Putamen (tissue), 1 donor: ENCODE data around the gene OSBPL5.

Experiments
- DNase-seq: peaks from one replicate; pipeline ENCODE4 v3.0.0-alpha.2; 2016; ENCODE audit warnings: low spot score

The OSBPL5 gene

DNA sequence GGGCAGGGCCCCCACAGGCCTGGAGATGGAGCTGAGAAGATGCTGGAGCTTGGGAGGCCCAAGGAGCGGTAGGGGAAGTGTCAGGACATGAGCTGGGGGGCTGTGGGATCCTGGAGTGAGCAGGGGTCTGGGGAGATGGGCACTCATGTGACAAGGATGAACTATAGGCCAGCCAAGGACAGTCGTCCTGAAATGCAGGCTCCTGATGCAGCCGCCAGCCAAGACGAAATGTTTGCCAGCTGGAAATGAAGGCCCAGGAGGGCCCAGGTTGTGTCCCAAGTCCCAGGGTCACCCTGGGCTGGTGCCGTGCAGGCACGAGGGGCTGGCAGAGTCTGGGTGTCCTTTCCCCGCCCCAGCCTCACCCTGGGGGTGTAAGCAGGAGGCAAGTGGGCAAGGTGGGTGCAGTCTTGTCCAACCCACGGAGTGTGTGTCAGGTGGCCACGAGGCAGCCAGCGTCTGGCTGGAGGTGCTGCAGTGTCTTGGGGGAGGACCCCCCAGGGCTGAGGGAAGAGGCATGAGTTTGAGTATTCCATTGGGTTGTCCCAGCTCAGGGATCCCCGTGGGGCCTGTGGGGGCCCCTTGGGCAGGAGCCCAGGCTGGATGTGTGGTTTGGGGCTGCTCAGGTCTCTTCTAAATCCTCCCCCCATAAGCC lies 32.1 kb upstream of the OSBPL5 start:
- DNase-seq = no peak

DNA sequence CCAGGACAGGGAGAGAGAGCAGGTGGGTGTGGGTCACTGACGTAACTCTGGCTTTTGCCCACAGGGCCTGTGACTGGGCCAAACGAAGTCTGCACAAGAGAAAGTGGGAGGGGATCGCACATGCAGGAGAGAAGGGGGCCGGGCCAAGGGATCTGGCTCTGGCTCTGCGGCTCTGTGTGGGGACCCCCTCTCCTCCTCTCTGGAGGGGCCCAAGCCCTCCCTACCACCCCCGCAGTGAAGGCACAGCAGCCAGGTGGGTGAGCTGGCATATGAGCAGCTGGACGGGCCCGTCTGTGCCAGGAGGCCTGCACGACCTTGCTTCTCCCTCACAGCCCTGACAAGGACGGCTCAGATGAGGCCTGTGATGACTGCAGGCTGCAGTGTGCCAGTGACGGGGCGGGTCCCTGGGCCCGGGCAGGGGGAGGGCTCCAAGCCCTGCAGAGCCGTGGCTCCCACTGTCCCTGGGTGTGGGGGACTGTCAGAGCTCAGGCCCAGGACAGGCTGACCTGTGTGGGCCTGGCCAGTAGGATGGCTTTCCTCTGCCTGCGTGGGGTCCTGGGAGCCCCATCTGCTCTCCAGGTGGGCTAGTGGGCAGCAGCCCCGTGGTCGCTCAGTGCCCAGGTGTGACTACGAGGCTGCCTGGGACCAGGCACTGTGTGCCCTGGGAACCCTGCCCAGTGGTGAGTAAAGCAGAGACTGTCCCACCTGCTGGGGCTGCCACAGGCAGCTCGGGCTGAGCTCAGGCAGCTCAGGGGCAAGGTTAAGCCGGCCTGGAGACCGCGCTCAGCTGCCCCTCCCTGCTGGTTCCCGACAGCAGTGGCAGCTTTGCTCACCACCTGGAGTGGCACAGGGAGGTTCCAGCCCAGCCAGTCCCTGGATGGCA lies 31.3 kb upstream of the OSBPL5 start:
- DNase-seq = no peak

- DNase-seq = no peak
Measured at GRCh38 chr11:3195251-3196160, 30.4 kb upstream of the OSBPL5 start.

DNA sequence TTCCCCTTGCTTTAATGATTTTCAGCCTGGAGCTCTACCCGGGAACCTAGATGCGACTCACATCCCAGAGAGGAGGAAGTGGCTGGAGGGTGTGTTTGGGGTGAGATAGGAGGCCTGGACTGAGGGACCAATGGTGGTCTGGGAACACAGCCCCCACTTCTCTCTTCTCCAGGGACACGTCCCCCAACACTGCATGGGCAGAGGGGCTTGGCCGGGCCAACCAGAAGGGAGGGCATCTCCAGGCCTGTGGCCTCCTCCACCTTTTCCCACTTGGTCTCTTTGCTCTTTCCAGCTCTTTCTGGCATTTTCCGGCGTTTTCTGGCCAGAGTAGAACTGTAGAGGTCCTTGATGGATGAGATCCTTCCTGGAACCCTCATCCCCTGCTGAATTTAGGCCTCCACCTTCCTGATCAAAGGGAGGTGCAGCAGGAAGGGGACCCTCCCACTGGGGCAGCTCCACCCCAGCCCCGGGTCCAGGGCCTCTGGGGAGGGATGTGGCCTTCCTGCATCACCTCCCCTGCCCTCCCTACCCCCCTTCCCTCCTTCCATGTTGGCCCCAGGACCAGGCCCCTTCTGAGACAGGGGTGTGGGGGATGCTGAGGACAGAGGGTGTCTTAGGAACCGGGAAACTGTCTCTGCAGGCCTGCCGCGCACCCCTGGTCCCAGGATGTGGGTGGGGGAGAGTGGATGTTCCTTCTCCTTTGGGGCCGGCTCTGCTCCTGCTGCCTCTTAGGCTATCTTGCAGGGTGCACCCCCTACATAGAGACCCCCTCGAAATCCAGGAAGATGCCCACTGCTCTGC lies 29.1 kb upstream of the OSBPL5 start:
- no peak for DNase-seq

- no peak for DNase-seq
Measured at GRCh38 chr11:3193373-3194015, 28.4 kb upstream of the OSBPL5 start.

DNA sequence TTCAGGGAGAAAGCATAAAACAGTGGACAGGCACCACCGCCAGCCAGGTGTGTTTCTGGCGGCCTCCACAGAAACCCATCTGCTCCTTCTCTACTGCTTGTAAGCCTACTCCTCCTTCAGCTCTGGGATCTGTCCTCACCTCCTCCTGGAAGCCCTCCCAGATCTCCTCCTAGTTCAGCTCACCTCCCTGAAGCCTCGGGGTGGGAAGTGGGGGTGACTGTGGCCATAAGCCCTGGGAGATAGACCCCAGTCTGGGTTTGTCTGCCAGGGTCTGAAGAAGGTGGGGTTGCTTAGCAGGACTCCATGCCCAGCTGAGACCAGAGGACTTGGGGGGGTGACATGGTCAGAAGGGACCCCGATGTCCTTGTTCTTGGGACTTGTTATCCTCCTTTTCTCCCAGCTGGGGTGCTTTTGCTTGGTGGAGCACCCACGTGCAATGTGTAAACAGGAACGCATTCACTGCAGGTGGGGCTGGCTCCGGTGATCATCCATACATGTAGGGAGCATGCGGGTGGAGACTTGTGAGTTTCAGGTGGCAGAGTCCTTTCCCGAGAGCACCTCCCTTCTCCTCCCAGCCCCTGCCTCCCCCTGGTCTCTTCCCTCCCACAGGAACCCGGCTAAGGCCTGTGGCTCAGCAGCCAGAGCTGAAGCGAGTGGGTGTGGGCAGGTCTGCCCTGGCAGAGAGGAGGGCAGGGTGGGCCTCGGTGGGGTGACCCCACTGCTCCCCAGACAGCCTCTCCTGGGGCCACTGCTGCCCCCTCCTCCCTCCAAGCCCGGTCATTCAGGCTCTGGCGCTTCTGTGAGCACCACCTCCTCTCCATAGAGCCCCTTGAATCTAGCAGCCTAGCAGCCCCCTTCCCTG lies 27.6 kb upstream of the OSBPL5 start:
- DNase-seq = no peak

DNA sequence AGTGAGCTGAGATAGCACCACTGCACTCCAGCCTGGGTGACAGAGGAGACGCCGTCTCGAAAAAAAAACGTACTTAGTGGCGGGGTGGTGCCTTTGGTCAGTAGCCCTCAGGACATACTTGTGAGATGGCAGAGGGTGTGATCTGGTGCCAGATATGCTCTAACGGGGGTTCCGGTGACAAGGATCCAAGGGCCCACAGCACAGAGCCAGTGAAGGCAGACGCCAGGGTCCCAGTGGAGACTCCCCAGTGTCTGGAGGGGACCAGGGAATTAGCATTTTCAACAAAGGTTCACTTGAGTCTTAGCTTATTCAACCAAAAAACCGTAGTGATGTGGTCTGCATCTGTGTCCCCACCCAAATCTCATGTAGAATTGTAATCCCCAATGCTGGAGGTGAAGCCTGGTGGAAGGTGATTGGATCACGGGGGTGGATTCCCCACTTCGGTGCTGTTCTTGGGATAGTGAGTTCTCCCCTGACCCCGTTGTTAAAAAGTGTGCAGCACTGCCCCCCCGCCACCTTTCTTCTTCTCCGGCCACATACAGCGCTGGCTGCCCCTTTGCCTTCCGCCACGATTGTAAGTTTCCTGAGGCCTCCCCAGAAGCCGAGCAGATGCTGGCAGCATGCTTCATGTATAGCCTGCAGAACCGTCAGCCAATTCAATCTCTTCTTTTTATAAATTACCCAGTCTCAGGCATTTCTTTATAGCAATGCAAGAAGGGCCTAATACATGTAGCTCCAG lies 26.6 kb upstream of the OSBPL5 start:
- DNase-seq = no peak

- DNase-seq = no peak
Measured at GRCh38 chr11:3190600-3190999, 25.5 kb upstream of the OSBPL5 start.

DNA sequence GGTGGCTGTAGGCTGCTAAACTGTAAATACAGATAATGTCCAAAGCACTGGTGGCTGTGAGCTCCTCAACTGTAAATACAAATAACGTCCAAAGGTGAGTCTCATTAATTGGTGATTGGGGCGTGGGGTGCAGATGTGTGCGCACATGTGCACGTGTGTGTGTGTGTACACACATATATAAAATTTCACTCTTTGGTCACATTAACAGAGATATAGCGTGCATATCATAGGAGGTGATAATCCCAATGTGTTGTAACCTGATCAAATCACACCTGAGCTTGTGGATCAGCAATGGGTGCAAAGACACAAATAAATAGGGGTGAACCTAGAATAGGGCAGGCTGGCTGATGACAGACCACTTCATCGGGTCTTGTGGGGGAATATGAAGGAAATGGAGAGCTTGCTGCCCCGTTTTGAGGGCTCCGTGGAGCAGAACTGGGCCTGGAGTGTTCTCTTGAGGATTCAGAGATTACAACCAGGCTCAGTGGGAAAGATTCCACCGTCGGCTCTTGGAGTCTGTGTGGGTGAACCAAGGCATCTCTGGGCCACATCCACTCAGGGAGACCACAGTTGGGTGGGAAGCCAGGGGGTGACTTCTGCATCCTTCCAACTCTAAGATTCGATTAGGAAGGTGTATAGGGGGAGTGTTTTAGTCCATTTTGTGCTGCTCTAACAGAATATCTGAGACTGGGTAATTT lies 24.9 kb upstream of the OSBPL5 start:
- no peak for DNase-seq

DNA sequence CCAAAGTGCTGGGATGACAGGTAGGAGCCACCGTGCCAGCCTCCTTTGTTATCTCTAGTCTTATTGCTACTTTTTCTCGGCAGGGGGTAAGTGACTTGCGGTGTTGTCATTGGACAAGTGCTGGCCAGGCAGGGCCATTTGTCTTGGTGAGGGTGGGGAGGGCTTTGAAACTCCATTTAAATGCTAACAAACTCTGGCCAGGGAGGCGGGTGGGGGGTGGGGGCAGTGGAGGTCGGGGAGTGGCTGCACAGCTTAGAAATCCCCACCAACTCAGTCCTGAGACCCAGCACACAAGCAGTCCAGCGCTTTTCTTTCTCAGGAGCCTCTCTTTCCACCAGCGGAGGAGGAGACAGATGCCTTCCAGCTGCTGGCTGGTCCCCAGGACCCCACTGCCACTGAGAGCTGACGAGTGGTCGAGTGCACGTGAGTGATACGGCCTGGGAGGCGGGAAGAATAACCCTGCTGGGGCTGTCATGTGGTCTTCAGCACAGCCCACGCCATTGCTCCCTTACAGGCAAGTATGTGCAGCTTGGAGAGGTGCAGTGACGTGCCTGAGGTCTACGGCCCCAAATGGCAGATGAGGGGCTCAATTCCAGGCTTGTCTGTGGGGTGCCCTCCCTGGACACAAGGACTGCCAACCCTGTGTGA lies 24.2 kb upstream of the OSBPL5 start:
- no peak for DNase-seq

DNA sequence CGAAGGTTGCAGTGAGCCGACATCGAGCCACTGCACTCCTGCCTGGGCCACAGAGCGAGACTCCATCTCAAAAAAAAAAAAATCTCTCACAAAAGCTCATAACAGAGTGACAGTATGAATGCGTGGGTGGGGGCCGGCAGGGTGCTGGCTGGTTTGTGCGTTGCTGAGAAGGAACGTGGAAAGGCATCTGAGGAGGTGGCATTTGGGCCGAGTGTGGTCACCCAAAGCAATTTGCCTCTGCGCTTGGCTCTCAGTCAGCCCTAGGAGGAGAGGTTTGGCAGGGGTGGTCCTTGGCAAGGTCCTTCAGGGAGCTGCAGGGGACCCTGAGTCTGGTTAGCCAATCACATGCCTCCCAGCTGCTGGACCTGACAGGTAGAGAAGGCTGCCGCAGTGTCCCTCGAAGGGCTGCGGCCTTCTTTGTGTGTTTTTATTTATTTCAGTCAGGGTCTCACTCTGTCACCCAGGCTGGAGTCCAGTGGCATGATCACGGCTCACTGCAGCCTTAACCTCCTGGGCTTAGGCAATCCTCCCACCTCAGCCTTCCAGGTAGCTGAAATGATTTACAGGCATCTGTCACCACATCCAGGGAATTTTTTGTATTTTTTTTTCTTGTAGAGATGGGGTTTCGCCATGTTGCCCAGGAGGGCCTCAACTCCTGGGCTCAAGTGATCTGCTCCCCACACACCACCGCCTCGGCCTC lies 23.5 kb upstream of the OSBPL5 start:
- no peak for DNase-seq

DNA sequence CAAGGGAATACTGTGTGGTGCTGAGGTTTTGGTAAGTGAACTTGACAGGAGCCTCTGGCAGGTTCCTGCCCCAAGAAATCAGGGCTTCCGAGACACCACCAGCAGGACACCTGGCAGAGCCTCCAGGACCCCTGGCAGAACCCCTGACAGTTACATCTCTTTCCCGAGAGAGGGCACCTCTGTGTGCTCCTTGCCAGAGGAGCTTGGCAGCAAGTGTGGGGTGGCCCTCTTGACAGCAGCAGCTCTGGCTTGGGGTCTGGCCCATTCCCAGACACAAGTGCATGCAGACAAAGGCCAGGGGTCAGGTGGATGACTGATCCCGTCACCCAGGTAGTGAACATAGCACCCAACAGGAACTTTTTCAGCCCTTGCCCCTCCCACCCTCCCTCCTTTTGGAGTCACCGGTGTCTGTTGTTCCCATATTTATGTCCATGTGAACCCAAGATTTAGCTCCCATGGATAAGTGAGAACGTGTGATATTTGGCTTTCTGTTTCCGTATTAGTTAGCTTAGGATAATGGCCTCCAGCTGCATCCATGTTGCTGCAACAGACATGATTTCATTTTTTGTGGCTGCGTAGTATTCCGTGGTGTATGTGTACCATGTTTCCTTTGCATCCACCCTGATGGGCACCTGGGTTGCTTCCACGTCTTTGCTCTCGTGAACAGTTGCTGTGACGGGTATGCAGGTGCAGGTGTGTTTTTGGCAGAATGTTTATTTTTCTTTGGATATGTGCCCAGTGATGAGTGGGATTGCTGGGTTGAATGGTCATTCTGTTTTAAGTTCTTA lies 21.2 kb upstream of the OSBPL5 start:
- no peak for DNase-seq

DNA sequence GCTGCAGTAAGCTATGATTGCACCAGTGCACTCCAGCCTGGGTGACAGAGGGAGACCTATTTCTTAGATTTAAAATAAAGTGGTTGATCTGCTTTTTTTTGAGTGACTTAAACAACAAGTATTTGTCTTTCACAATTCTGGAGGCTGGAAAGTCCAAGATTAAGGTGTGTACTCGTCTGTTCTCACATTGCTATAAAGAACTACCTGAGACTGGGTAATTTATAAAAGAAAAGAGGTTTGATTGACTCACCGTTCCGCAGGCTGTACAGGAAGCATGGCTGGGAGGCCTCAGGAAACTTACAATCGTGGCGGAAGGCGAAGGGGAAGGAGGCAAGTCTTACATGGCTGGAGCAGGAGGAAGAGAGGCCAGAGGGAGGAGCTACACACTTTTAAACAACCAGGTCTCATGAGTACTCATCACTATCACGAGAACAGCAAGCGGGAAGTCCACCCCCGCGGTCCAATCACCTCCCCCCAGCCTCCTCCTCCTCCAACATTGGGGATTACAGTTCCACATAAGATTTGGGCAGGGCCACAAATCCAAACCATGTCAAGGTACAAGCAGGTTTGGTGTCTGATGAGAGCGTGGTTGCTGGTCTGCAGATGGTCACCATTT lies 19.7 kb upstream of the OSBPL5 start:
- DNase-seq = no peak

DNA sequence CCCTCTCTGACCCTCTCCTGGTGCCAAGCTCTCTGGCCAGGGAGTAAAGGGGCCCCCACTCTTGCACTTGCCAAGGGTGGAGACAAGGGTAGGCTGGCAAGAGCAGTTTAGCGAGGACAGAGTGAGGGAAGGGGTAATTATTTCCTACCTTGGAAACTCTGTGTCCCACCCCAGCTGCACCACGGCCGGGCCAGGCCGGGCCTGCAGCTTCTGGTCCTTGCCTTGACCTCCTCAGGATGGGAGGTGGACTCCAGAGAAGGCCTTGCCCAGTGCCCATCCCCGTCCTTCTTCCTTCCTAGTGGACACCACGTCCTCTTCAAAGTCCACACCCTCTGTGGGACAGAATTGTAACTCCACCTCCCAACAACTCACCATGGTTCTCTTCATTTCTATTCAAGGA lies 18.4 kb upstream of the OSBPL5 start:
- DNase-seq = no peak

DNA sequence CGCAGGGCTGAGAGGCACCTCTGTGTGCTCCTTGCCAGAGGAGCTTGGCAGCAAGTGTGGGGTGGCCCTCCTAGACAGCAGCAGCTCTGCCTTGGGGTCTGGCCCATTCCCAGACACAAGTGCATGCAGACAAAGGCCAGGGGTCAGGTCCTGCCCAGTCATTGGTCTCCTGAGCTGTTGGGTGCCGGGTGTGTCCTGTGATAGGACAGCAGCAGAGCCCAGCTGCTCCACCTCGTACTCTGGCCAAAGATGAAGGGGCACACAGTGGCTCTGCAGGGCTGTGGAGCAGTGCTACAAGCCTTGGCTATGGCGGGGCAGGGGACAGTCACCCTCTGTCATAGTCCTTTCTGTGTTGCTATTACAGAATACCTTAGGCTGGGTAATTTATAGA lies 17.3 kb upstream of the OSBPL5 start:
- no peak for DNase-seq

GRCh38 chr11:3181725-3182461 lies 16.8 kb upstream of the OSBPL5 start:
- DNase-seq = no peak
